Liver (tissue), 9 donors: ENCODE data around the gene ADCY2. TPM values are rescaled to one million over a fixed set of nuclear protein-coding genes. Genes with fewer than 3 reads are reported as not detected.

ENCODE experiments used
- DNase-seq: peaks from one replicate; pipeline ENCODE4 v3.0.0-alpha.2; 2017; ENCODE audit warnings: low spot score
- H3K27ac ChIP-seq, 2 donors: one replicate each; pipeline ENCODE4 v1.7.0; 2013; ENCODE audit warnings: inconsistent platforms in 2 of 2, low read length in 2 of 2, control low read depth in 1 of 2, low read depth in 1 of 2, mild to moderate bottlenecking in 1 of 2
- H3K27me3 ChIP-seq, 4 donors: one replicate each; pipeline versions ENCODE4 v1.6.1 to v1.7.0; 2013; ENCODE audit warnings: low read length in 3 of 4, inconsistent platforms in 1 of 4, mild to moderate bottlenecking in 1 of 4, moderate library complexity in 1 of 4; ENCODE audit not compliant: control insufficient read depth in 4 of 4, insufficient read depth in 4 of 4
- H3K36me3 ChIP-seq, 4 donors: one replicate each; pipeline versions ENCODE4 v1.6.1 to v1.7.0; 2013; ENCODE audit warnings: low read length in 3 of 4, mild to moderate bottlenecking in 3 of 4, low read depth in 1 of 4, moderate library complexity in 1 of 4; ENCODE audit not compliant: control insufficient read depth in 4 of 4, insufficient read depth in 3 of 4
- H3K4me1 ChIP-seq, 4 donors: one replicate each; pipeline versions ENCODE4 v1.6.1 to v1.7.0; 2013; ENCODE audit warnings: low read length in 3 of 4, mild to moderate bottlenecking in 3 of 4, moderate library complexity in 1 of 4; ENCODE audit not compliant: control insufficient read depth in 4 of 4, insufficient read depth in 4 of 4
- H3K4me3 ChIP-seq, 3 donors: one replicate each; pipeline versions ENCODE4 v1.6.1 to v1.7.0; 2013; ENCODE audit warnings: low read length in 3 of 3, control low read depth in 1 of 3, low read depth in 1 of 3, mild to moderate bottlenecking in 1 of 3
- H3K9ac ChIP-seq, 2 donors: one replicate each; pipeline ENCODE4 v1.7.0; 2013; ENCODE audit warnings: low read length in 2 of 2, mild to moderate bottlenecking in 2 of 2, moderate library complexity in 2 of 2, control low read depth in 1 of 2, low read depth in 1 of 2
- H3K9me3 ChIP-seq, 4 donors: one replicate each; pipeline versions ENCODE4 v1.6.1 to v1.7.0; 2013; ENCODE audit warnings: low read length in 3 of 4; ENCODE audit not compliant: control insufficient read depth in 4 of 4
- CTCF ChIP-seq: fragments of 150-350 bp; IDR thresholded peaks from 2 replicates; pipeline ENCODE4 v1.5.1; 2017; ENCODE audit warnings: improper control_type of control experiment, low read depth, low read length; ENCODE audit not compliant: missing input control
- EGR1 ChIP-seq, 2 donors: IDR thresholded peaks; 2 replicates each; pipeline ENCODE4 v1.6.1; 2016 to 2018; ENCODE audit warnings: antibody characterized with exemption in 2 of 2, low read depth in 2 of 2
- FOXA1 ChIP-seq: IDR thresholded peaks from 2 replicates; pipeline ENCODE4 v1.6.1; 2016; ENCODE audit warnings: antibody characterized with exemption
- FOXA2 ChIP-seq: IDR thresholded peaks from 2 replicates; pipeline ENCODE4 v1.6.1; 2016; ENCODE audit warnings: antibody characterized with exemption
- GABPA ChIP-seq, 2 donors: IDR thresholded peaks in 1 of 2; conservative IDR thresholded peaks in 1 of 2; 2 replicates each; pipeline ENCODE4 v1.6.1; 2016; ENCODE audit warnings: antibody characterized with exemption in 2 of 2, mild to moderate bottlenecking in 1 of 2, moderate library complexity in 1 of 2
- HNF4A ChIP-seq, 2 donors: conservative IDR thresholded peaks; 2 replicates each; pipeline ENCODE4 v1.6.1; 2016; ENCODE audit warnings: antibody characterized with exemption in 2 of 2, mild to moderate bottlenecking in 2 of 2
- JUND ChIP-seq, 2 donors: IDR thresholded peaks; 2 replicates each; pipeline ENCODE4 v1.6.1; 2016; ENCODE audit warnings: antibody characterized with exemption in 2 of 2
- RAD21 ChIP-seq, 2 donors: IDR thresholded peaks; 2 replicates each; pipeline ENCODE4 v1.6.1; 2016; ENCODE audit warnings: antibody characterized with exemption in 2 of 2, mild to moderate bottlenecking in 2 of 2
- REST ChIP-seq: IDR thresholded peaks from 2 replicates; pipeline ENCODE4 v1.6.1; 2016; ENCODE audit warnings: antibody characterized with exemption, mild to moderate bottlenecking
- RXRA ChIP-seq, 2 donors: IDR thresholded peaks; 2 replicates each; pipeline ENCODE4 v1.6.1; 2017 to 2018; ENCODE audit warnings: antibody characterized with exemption in 2 of 2, mild to moderate bottlenecking in 1 of 2
- TAF1 ChIP-seq: conservative IDR thresholded peaks from 2 replicates; pipeline ENCODE4 v1.6.1; 2016; ENCODE audit warnings: antibody characterized with exemption, mild to moderate bottlenecking
- YY1 ChIP-seq: IDR thresholded peaks from 2 replicates; pipeline ENCODE4 v1.6.1; 2016; ENCODE audit warnings: antibody characterized with exemption, mild to moderate bottlenecking
- WGBS: extraction: QIAGEN DNeasy Blood & Tissue Kit; methylation state at CpG from one replicate; pipeline ENCODE4 v1.1.7; 2013; 5-methylcytosine and 5-hydroxymethylcytosine counted together
- polyA plus RNA-seq, 2 donors: library from polyadenylated mRNA; stranded (reverse) in 1 of 2; unstranded in 1 of 2; fragments of 200-250 nt in 1 of 2; fragments of >200 nt in 1 of 2; fragmentation: Nextera tagmentation in 1 of 2; extraction: Ambion mirVana in 1 of 2; gene quantifications; one replicate each; pipeline versions ENCODE4 v1.2.1 to v1.2.3, GENCODE V29; 2013 to 2015
- total RNA-seq, 2 donors: library from RNA; depleted of rRNA; stranded (reverse); fragments of >200 nt; gene quantifications; one replicate each; pipeline ENCODE4 v1.2.3, GENCODE V29; 2014
- TF ChIP-seq, protein P1 (sequence below): IDR thresholded peaks from 2 replicates; pipeline ENCODE4 v1.6.1; 2016; ENCODE audit warnings: antibody characterized with exemption
- TF ChIP-seq, protein P2 (sequence below): IDR thresholded peaks from 2 replicates; pipeline ENCODE4 v1.6.1; 2016; ENCODE audit warnings: antibody characterized with exemption
- TF ChIP-seq, protein P3 (sequence below): IDR thresholded peaks from 2 replicates; pipeline ENCODE4 v1.6.1; 2016; ENCODE audit warnings: antibody characterized with exemption
- donor health status: healthy.
- donor health status: healthy.
- donor health status: healthy.
- donor health status: healthy.
- donor health status: healthy.

The ADCY2 gene
- total and polyA plus RNA-seq, 4 donors, result not detected

DNA sequence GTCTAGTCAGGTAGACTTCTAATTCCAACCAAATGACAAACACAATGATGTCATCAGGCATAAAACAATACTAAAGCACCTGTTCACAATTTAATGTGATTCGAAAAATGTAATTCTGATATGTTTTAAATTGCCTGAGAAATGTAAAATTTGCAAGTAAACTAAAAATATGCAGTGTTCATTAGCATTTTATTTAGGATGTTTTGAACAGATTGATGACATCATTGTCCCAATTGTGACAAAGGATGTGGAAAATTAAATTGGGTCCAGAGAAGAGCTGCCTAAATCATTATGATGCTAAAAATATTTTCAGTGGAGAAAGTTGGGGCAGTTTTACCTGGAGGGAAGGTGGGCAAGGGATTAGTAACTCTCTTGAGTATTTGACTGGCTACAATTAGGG, 368.5 kb downstream of the ADCY2 start:
- 34% methylated on average over 1 of the region's 1 CpG for WGBS
- Histone ChIP-seq H3K4me1 (no peaks in the 10 kb centered on the region), H3K36me3 (no peaks in the 10 kb centered on the region), H3K4me3 (no peak overlapping the region), H3K27me3 (peaks cover 0 to 9% (median 0%) of the 10 kb centered on the region in 4 donors), H3K27ac (no peak overlapping the region), H3K9ac (no peak overlapping the region), H3K9me3 (no peaks in the 10 kb centered on the region)
- no peak for TF ChIP-seq FOXA1
- TF ChIP-seq REST, result no peak
- TF ChIP-seq HNF4A (conservative IDR thresholded peaks at IDR 0.05), result no peak
- TF ChIP-seq, protein P1, sequence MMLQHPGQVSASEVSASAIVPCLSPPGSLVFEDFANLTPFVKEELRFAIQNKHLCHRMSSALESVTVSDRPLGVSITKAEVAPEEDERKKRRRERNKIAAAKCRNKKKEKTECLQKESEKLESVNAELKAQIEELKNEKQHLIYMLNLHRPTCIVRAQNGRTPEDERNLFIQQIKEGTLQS, result no peak
- no peak for TF ChIP-seq JUND (IDR thresholded peaks at IDR 0.05)
- no peak for TF ChIP-seq FOXA2
- DNase-seq, result no peak

DNA sequence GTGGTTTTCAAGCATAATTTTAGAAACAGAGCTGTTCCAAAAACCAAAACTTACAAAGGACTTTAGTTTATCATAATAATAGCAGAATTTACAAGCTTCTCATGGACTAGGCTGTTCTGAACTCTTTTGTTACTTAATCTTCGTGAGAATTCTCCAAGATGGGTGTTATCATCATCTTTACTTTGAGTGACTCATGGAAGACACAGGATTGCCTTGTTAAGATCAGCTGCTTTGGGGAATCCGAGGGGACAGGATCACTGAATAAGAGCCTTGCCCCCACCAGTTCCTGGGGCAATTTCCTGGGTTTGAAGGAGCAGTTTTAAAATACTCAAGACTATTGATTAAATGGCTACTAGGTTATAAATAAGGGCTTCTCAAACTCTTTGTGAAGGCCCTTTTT, 374.5 kb downstream of the ADCY2 start:
- Histone ChIP-seq H3K36me3 (no peaks in the 10 kb centered on the region), H3K27ac (no peak overlapping the region), H3K4me3 (no peak overlapping the region), H3K9me3 (no peaks in the 10 kb centered on the region), H3K27me3 (peaks cover 0 to 4% (median 0%) of the 10 kb centered on the region in 4 donors), H3K4me1 (no peaks in the 10 kb centered on the region), H3K9ac (no peak overlapping the region)
- DNase-seq, result no peak
- WGBS, result 46% methylated on average over 2 of the region's 2 CpGs
- no peak for TF ChIP-seq HNF4A (conservative IDR thresholded peaks at IDR 0.05)
- TF ChIP-seq, protein P2, sequence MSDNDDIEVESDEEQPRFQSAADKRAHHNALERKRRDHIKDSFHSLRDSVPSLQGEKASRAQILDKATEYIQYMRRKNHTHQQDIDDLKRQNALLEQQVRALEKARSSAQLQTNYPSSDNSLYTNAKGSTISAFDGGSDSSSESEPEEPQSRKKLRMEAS, result no peak
- TF ChIP-seq TAF1, result no peak
- no peak for TF ChIP-seq CTCF

DNA sequence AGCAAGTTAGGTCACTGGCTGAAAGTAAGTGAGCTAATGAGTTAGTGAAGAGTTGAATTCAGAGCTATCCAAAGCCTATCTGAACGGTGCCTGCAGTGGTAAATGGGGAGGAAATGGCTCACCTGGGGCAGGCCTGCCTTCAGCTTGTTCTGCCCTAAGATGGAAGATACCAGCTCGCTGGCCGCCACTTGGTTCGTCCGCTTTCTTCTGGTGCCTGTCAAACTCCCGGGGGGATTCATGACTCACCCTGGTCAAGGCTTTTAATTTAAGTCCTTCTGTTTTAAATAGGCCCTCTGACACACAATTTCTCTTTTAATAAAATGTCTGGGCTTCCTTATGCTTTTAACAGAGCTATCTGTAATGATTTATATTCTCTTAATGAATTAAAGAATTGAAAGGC, 376.2 kb downstream of the ADCY2 start:
- Histone ChIP-seq H3K27ac (no peak overlapping the region), H3K36me3 (no peaks in the 10 kb centered on the region), H3K9ac (no peak overlapping the region), H3K4me1 (no peaks in the 10 kb centered on the region), H3K27me3 (peaks cover 0 to 8% (median 0%) of the 10 kb centered on the region in 4 donors), H3K9me3 (no peaks in the 10 kb centered on the region), H3K4me3 (no peak overlapping the region)
- WGBS, result 86% methylated on average over 6 of the region's 6 CpGs
- TF ChIP-seq RAD21 (IDR thresholded peaks at IDR 0.05) (no peak), GABPA (IDR thresholded peaks at IDR 0.05 in 1 of 2, conservative IDR thresholded peaks at IDR 0.05 in 1 of 2) (no peak), JUND (IDR thresholded peaks at IDR 0.05) (no peak), TAF1 (no peak), HNF4A (conservative IDR thresholded peaks at IDR 0.05) (no peak), YY1 (no peak), RXRA (IDR thresholded peaks at IDR 0.05) (no peak), EGR1 (IDR thresholded peaks at IDR 0.05; ENCODE audit: low read depth in 2 of 2) (no peak)
- TF ChIP-seq, protein P2, result no peak
- TF ChIP-seq, protein P3, sequence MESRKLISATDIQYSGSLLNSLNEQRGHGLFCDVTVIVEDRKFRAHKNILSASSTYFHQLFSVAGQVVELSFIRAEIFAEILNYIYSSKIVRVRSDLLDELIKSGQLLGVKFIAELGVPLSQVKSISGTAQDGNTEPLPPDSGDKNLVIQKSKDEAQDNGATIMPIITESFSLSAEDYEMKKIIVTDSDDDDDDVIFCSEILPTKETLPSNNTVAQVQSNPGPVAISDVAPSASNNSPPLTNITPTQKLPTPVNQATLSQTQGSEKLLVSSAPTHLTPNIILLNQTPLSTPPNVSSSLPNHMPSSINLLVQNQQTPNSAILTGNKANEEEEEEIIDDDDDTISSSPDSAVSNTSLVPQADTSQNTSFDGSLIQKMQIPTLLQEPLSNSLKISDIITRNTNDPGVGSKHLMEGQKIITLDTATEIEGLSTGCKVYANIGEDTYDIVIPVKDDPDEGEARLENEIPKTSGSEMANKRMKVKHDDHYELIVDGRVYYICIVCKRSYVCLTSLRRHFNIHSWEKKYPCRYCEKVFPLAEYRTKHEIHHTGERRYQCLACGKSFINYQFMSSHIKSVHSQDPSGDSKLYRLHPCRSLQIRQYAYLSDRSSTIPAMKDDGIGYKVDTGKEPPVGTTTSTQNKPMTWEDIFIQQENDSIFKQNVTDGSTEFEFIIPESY, result no peak
- TF ChIP-seq, protein P1, result no peak
- DNase-seq, result no peak
